Heart left ventricle (tissue), 16 donors: Measurements from ENCODE around the gene TBC1D4. TPM values are rescaled to one million over a fixed set of nuclear protein-coding genes. Genes with fewer than 3 reads are reported as not detected.
A peak's percentile ranks its signal among the peaks of the same experiment; 100 is the strongest.

Experiments
- ATAC-seq, 4 donors: fragments of 200-7000 bp; cut with Tn5 transposase; one replicate each; pipeline ENCODE4 v1.9.1; 2020 to 2022; ENCODE audit warnings: moderate library complexity in 4 of 4, mild to moderate bottlenecking in 3 of 4, moderate number of reproducible peaks in 1 of 4
- DNase-seq, 5 donors: peaks; one replicate each; pipeline ENCODE4 v3.0.0-alpha.2; 2020
- H3K27ac ChIP-seq, 12 donors: fragments of 200-600 bp; sonication (generic) in 4 of 12; one replicate each; pipeline versions ENCODE4 v1.5.0 to v1.8.0; 2016 to 2022; ENCODE audit warnings: mild to moderate bottlenecking in 2 of 12
- H3K27me3 ChIP-seq, 9 donors: fragments of 200-600 bp; sonication (generic) in 2 of 9; one replicate each; pipeline versions ENCODE4 v1.5.1 to v1.8.0; 2016 to 2022; ENCODE audit warnings: mild to moderate bottlenecking in 3 of 9
- H3K36me3 ChIP-seq, 9 donors: fragments of 200-600 bp; sonication (generic) in 2 of 9; one replicate each; pipeline versions ENCODE4 v1.5.0 to v1.8.0; 2018 to 2022; ENCODE audit warnings: mild to moderate bottlenecking in 2 of 9
- H3K4me1 ChIP-seq, 12 donors: fragments of 200-600 bp; sonication (generic) in 4 of 12; one replicate each; pipeline versions ENCODE4 v1.5.0 to v1.8.0; 2016 to 2022; ENCODE audit warnings: mild to moderate bottlenecking in 3 of 12
- H3K4me3 ChIP-seq, 12 donors: fragments of 200-600 bp; sonication (generic) in 4 of 12; one replicate each; pipeline versions ENCODE4 v1.5.0 to v1.8.0; 2017 to 2022; ENCODE audit warnings: mild to moderate bottlenecking in 9 of 12, moderate library complexity in 4 of 12
- H3K9me3 ChIP-seq, 12 donors: fragments of 200-600 bp; sonication (generic) in 4 of 12; one replicate each; pipeline versions ENCODE4 v1.5.0 to v1.8.0; 2016 to 2022; ENCODE audit warnings: mild to moderate bottlenecking in 1 of 12
- POLR2A ChIP-seq, 2 donors: fragments of 450-650 bp; IDR thresholded peaks; one replicate each; pipeline ENCODE4 v1.6.1; 2017; ENCODE audit warnings: antibody characterized with exemption in 2 of 2, mild to moderate bottlenecking in 2 of 2, moderate library complexity in 2 of 2
- WGBS, 4 donors: extraction: QIAGEN DNeasy Blood & Tissue Kit in 2 of 4; methylation state at CpG; one replicate each; pipeline versions ENCODE4 v1.1.5 to v1.1.7; 2013 to 2018; 5-methylcytosine and 5-hydroxymethylcytosine counted together
- intact Hi-C, 10 donors: fragments of 100-400 bp; cut with DNase I; formaldehyde crosslinking; loops; one replicate each; pipeline versions ENCODE4 v1.11.1 to v1.14.2; 2022
- polyA plus RNA-seq, 2 donors: library from polyadenylated mRNA; stranded (reverse); fragments of 200-250 nt; gene quantifications; one replicate each; pipeline ENCODE4 v1.2.3, GENCODE V29; 2013
- total RNA-seq, 9 donors: library from RNA; depleted of rRNA in 2 of 9; stranded (reverse); fragments of >200 nt in 2 of 9; fragmentation: NEBNext Ultra II Directional in 3 of 9; extraction: Animal tissue kit (Norgen Biotek cat#: 25700) in 3 of 9; gene quantifications; one replicate each; pipeline versions ENCODE4 v1.1.0 to v1.2.4, GENCODE V29; 2016 to 2023
- TF ChIP-seq, protein P1 (sequence below), 12 donors: fragments of 200-600 bp; sonication (generic) in 4 of 12; IDR thresholded peaks; one replicate each; pipeline versions ENCODE4 v1.5.0 to v1.8.0; 2018 to 2022; ENCODE audit warnings: antibody characterized with exemption in 12 of 12, mild to moderate bottlenecking in 5 of 12
- donor health status: ischemic (EF 13 %, LVEDD 7.1; RV severe dilation, severe dysfunction).
- donor health status: healthy with polysubstance abuse.
- donor health status: DM: no; HTN: yes; CAD: no.
- donor health status: DM: no; HTN: no; CAD: no.
- donor health status: ischemic (EF 25% LVEDD 6.9; RV normal size, moderate dysfunction).
- donor health status: ischemic (EF 25% LVEDD 5.7; RV mildly dilated, moderate dysfunction).
- donor health status: healthy.
- donor health status: DM: yes; HTN: yes; CAD: no.
- donor health status: ischemic (EF 35%, LVEDD 5.7; RV mildly dilated, moderate dysfunction).
- donor health status: nonischemic (EF 11% LVEDD 7.7; RV severe dilation, severe dysfunction).
- donor health status: DM: yes; HTN: yes; CAD: no.
- donor health status: PGD.
- donor health status: ischemic (EF 29% LVEDD 5.4; RV normal size, mild dysfunction).
- donor health status: nonischemic (EF 23%, LVEDD 6.1; RV moderate dilation, normal function).

Gene TBC1D4
- total and polyA plus RNA-seq, 11 donors, result 26.8 to 158 (median 81.6) TPM

DNA sequence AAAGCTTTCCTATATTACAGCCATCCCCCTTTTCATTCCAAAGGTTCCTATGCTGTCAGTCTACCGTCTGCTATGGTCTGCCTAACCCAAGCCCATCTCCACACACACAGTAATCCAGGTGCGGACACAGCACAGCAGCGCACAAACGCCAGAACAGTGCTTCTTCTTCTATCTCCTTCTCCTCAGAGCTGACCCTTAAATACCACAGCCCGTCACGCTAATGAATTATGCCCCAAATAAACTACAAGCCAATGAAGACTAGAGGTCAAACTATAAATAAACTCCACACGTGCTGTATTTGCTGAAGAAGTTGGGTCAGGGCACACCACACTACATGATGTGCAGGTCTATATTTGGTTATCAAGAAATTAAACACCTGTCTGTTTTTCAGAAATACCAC is 71.8 kb downstream of the TBC1D4 start:
- 45 to 70% (median 65%) methylated on average over 7 of the region's 7 CpGs for WGBS, 4 donors
- TF ChIP-seq POLR2A (IDR thresholded peaks at IDR 0.05), result peak in 1 of 2 donors; percentile 81
- TF ChIP-seq, protein P1, sequence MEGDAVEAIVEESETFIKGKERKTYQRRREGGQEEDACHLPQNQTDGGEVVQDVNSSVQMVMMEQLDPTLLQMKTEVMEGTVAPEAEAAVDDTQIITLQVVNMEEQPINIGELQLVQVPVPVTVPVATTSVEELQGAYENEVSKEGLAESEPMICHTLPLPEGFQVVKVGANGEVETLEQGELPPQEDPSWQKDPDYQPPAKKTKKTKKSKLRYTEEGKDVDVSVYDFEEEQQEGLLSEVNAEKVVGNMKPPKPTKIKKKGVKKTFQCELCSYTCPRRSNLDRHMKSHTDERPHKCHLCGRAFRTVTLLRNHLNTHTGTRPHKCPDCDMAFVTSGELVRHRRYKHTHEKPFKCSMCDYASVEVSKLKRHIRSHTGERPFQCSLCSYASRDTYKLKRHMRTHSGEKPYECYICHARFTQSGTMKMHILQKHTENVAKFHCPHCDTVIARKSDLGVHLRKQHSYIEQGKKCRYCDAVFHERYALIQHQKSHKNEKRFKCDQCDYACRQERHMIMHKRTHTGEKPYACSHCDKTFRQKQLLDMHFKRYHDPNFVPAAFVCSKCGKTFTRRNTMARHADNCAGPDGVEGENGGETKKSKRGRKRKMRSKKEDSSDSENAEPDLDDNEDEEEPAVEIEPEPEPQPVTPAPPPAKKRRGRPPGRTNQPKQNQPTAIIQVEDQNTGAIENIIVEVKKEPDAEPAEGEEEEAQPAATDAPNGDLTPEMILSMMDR (IDR thresholded peaks at IDR 0.05), result no peak
- no peaks in the 10 kb centered on the region for H3K27me3 ChIP-seq
- intact Hi-C loops, result loop anchor here in 1 of 10 donors (5.0 kb wide), 1 partner anchor 37 kb away; no protein-coding TSS in a partner anchor
- H3K4me3 ChIP-seq, result peak overlapping the region in 10 of 12 donors; percentile 13 to 46 (median 32)
- ATAC-seq (peak; percentile 78 to 88 (median 85)), DNase-seq (peak in 2 of 5 donors; percentile 56 to 65)
- H3K36me3 ChIP-seq, result no peaks in the 10 kb centered on the region
- peaks cover 0 to 37% (median 16%) of the 10 kb centered on the region in 12 donors for H3K4me1 ChIP-seq
- H3K9me3 ChIP-seq, result no peaks in the 10 kb centered on the region
- peak overlapping the region; percentile 22 to 86 (median 74) for H3K27ac ChIP-seq

GRCh38 chr13:75407998-75408397 is 74.0 kb downstream of the TBC1D4 start:
- WGBS, 4 donors, result 95 to 97% (median 96%) methylated on average over 5 of the region's 5 CpGs
- intact Hi-C loops, result loop anchor here in 3 of 10 donors (5.0 kb wide), 4 partner anchors 34 to 74 kb away; partner anchors contain the start of gene TBC1D4 (in 1 of the 3)
- H3K27ac ChIP-seq, result peak overlapping the region in 5 of 12 donors; percentile 56 to 81 (median 77)
- H3K27me3 ChIP-seq, result no peaks in the 10 kb centered on the region
- no peaks in the 10 kb centered on the region for H3K36me3 ChIP-seq
- DNase-seq (no peak), ATAC-seq (no peak)
- TF ChIP-seq, protein P1 (IDR thresholded peaks at IDR 0.05), result no peak
- TF ChIP-seq POLR2A (IDR thresholded peaks at IDR 0.05), result no peak
- peak overlapping the region in 1 of 12 donors; percentile 46 for H3K4me3 ChIP-seq
- H3K9me3 ChIP-seq, result no peaks in the 10 kb centered on the region
- peaks cover 0 to 48% (median 26%) of the 10 kb centered on the region in 12 donors for H3K4me1 ChIP-seq

GRCh38 chr13:75407473-75407872 is 74.5 kb downstream of the TBC1D4 start:
- H3K9me3 ChIP-seq, result no peaks in the 10 kb centered on the region
- TF ChIP-seq POLR2A (IDR thresholded peaks at IDR 0.05), result no peak
- TF ChIP-seq, protein P1 (IDR thresholded peaks at IDR 0.05), result no peak
- peak overlapping the region in 8 of 12 donors; percentile 44 to 86 (median 72) for H3K27ac ChIP-seq
- WGBS, 4 donors, result 77 to 89% (median 88%) methylated on average over 4 of the region's 4 CpGs
- no peaks in the 10 kb centered on the region for H3K36me3 ChIP-seq
- peaks cover 0 to 44% (median 24%) of the 10 kb centered on the region in 12 donors for H3K4me1 ChIP-seq
- intact Hi-C loops, result loop anchor here in 3 of 10 donors (5.0 kb wide), 4 partner anchors 35 to 75 kb away; partner anchors contain the start of gene TBC1D4 (in 1 of the 3)
- no peaks in the 10 kb centered on the region for H3K27me3 ChIP-seq
- no peak for ATAC-seq
- H3K4me3 ChIP-seq, result no peak overlapping the region
- DNase-seq, result no peak

DNA sequence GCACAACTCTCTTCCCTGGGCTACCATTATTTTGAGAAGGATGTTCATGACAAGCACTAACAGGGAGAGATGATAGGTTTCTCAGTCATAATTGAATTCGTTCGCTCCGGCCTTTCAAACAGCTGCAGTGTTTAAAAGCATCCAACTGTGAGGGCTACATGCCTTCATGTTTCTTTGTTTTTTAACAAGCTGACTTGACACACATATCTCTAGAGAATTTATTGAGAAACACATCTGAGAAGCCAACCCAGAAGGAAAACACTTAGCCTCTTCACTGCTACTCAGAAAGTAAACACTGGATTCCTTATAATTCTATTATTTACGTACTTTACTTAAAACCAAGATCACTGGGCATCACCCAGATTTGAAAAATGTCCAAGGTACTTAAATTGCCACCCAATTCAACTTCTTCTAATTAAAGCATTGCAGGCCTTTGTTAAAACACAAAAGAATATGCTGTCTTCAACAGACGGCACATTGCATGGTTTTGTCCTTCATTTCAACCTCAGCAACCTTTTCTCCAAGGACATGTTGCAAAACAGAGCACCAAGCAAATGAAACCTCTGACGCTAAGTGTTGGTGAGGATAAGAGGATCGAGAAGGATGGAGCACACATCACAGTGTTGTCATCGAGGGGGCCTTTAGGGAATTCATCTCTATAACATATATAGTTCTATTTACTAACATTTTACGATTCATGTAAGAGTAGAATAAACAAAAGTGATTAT is 75.8 kb downstream of the TBC1D4 start:
- H3K36me3 ChIP-seq, result no peaks in the 10 kb centered on the region
- DNase-seq (no peak), ATAC-seq (peak in 3 of 4 donors; percentile 13 to 57 (median 38))
- H3K9me3 ChIP-seq, result no peaks in the 10 kb centered on the region
- TF ChIP-seq POLR2A (IDR thresholded peaks at IDR 0.05), result no peak
- TF ChIP-seq, protein P1 (IDR thresholded peaks at IDR 0.05), result no peak
- intact Hi-C loops, result loop anchor here in 3 of 10 donors (5.0 kb wide), 4 partner anchors 36 to 76 kb away; partner anchors contain the start of gene TBC1D4 (in 1 of the 3)
- peak overlapping the region; percentile 19 to 86 (median 56) for H3K27ac ChIP-seq
- WGBS, 4 donors, result 47 to 59% (median 58%) methylated on average over 9 of the region's 9 CpGs
- no peaks in the 10 kb centered on the region for H3K27me3 ChIP-seq
- peak overlapping the region in 1 of 12 donors; percentile 8 for H3K4me3 ChIP-seq
- H3K4me1 ChIP-seq, result peaks cover 0 to 46% (median 24%) of the 10 kb centered on the region in 12 donors
